NB4 (cell line): ENCODE measurements around the gene TNS1.

ENCODE experiments used
- MYC ChIP-seq: IDR thresholded peaks from 2 replicates; pipeline ENCODE4 v1.6.1; 2011; ENCODE audit warnings: low read depth, low read length
- POLR2A ChIP-seq: IDR thresholded peaks from 2 replicates; pipeline ENCODE4 v1.6.1; 2011; ENCODE audit warnings: mild to moderate bottlenecking; ENCODE audit not compliant: insufficient read length; ENCODE audit errors: extremely low read depth
- TF ChIP-seq, protein P1 (sequence below): IDR thresholded peaks from one replicate; pipeline ENCODE4 v1.5.1; 2012; ENCODE audit warnings: low read depth, low read length

- TF ChIP-seq MYC: no peak
- TF ChIP-seq POLR2A: no peak
- TF ChIP-seq, protein P1, sequence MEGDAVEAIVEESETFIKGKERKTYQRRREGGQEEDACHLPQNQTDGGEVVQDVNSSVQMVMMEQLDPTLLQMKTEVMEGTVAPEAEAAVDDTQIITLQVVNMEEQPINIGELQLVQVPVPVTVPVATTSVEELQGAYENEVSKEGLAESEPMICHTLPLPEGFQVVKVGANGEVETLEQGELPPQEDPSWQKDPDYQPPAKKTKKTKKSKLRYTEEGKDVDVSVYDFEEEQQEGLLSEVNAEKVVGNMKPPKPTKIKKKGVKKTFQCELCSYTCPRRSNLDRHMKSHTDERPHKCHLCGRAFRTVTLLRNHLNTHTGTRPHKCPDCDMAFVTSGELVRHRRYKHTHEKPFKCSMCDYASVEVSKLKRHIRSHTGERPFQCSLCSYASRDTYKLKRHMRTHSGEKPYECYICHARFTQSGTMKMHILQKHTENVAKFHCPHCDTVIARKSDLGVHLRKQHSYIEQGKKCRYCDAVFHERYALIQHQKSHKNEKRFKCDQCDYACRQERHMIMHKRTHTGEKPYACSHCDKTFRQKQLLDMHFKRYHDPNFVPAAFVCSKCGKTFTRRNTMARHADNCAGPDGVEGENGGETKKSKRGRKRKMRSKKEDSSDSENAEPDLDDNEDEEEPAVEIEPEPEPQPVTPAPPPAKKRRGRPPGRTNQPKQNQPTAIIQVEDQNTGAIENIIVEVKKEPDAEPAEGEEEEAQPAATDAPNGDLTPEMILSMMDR: no peak
Measured at GRCh38 chr2:217884985-217885384, 117.8 kb downstream of the TNS1 start.
